HG03439 (cell line): ENCODE measurements around the gene HSPA1B.
"Not testable (repeated sequence)": the region's sequence is repeated elsewhere in the genome, so short reads cannot be mapped to it uniquely, and the experiment has no call there.

Source experiments
- ATAC-seq: cut with Tn5 transposase; IDR thresholded peaks from one replicate; pipeline ENCODE4 v1.9.1; 2021; ENCODE audit warnings: mild to moderate bottlenecking, moderate library complexity; ENCODE audit not compliant: unreplicated experiment

HSPA1B gene

DNA sequence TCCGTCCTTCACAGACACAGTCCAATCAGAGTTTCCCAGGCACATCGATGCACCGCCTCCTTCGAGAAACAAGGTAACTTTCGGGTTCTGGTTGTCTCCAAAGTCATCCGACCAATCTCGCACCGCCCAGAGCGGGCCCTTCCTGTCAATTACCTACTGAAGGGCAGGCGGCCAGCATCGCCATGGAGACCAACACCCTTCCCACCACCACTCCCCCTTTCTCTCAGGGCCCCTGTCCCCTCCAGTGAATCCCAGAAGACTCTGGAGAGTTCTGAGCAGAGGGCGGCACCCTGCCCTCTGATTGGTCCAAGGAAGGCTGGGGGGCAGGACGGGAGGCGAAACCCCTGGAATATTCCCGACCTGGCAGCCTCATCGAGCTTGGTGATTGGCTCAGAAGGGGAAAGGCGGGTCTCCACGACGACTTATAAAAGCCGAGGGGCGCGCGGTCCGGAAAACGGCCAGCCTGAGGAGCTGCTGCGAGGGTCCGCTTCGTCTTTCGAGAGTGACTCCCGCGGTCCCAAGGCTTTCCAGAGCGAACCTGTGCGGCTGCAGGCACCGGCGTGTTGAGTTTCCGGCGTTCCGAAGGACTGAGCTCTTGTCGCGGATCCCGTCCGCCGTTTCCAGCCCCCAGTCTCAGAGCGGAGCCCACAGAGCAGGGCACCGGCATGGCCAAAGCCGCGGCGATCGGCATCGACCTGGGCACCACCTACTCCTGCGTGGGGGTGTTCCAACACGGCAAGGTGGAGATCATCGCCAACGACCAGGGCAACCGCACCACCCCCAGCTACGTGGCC lies at the start of gene HSPA1B:
HSPA1B (plus strand) TSS at position 453 of the 794 bp plus-strand sequence; CDS start at position 666, 213 bp downstream.
- ATAC-seq: peak; percentile 60

DNA sequence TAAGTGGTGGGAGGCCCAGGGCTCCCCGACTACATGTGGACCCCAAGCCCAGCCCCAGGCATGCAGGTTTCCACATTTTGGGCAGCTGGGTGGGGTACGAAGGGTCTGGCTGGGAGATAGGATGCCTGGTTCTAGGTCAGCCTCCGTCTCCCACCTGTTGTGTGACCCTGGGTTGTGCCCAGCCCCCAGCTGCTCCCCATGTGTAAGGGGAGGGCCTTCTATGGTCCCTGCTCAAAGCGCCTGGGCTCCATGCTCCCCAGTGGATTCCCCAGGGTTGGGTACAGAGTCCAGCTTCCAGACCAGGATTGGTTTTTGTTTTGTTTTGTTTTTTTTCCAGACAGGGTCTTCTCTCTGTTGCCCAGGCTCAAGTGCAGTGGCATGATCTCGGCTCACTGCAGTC lies 49.3 kb upstream of the HSPA1B start:
- ATAC-seq: no peak

DNA sequence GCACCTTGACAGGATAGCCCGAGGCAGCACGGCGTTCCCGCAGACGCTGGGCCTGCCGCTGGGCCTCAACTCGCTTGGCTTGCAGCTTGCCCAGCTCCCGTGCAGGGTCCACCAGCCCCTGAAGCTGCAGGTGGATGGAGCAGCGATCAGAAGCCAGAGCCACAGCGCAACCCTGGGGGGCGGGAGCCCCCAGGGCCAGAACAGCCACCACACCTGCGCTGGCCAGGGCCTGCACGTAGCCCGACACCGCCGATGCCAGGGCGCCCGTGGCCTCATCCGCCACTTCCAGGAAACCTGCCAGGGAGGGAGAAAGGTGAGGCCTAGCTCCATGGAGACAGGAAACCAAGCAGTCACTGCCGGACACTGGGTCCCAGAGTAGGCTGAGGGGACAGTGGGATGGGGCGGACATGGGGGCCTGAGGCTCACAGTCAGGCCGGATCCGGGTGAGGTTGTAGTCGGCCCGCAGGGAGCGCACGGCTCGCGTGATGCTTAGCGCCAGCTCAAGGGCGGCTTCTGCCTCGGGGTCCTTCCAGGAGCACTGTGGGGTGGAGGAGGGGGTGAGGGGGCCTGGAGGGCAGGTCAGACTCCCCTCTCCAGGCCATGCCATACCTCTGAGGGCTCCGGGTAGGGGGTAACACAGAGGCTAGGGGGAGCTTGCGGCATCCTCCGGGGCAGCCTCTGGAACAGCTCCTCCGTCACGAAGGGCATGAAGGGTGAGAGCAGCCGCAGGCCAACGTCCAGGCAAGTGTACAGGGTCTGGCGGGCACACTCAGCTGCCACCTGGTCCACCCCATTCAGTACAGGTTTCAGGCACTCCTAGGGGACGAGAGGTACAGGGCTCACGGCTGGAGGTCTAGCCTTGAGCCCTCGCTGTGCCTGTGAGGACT lies 48.3 kb upstream of the HSPA1B start:
- ATAC-seq: no peak

DNA sequence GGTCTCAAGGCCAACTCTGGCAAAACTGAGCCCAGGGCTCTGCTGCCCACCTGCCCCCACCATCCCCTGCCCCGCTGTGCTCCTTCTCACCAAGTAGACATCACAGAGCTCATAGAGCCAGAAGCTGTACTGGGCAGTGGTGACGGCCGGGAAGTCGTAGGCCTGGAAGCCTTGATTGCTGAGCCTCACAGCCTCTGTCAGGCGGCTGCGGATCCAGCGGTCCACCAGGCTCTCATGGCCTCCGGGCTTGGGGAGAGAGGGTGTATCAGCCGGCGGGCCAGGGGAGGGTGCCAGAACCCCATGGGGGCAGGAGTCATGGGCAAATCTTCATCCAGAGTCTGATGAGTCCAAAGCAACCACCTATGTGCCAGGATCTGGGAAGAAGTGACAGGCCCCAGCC lies 47.6 kb upstream of the HSPA1B start:
- ATAC-seq: no peak

DNA sequence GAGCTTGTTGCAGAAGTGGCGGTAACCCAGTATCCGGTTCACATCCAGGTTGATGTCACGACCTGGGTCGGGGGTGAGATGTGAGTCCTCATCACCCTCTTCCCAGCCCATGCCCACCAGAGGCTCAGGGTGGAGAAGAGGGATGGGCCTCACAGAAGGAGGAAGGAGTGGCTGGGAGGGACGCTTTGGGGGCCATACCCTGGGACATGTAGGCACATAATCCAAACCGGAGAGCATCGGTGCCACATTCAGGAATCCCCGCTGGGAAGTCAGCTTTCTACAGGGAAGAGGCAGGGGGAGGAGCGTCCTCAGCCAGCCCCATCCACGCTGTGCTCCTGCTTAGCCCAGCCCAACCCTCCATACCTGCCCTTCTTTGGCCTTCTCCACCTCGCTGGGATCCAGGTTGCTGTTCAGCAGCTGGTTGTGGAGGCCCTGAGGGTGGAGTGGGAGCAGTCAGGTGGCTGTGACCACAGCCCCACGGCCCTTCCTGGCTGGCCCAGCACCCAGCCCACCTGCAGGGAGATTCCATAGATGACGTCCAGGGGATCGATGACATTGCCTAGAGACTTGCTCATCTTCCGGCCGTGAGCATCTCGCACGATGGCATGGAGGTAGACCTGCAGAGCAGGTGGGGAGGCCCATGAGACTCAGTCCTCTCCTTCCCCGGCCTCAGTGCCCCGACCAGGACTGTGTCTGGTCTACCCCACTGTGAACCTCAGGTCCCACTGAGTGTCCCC lies 46.9 kb upstream of the HSPA1B start:
- ATAC-seq: no peak

DNA sequence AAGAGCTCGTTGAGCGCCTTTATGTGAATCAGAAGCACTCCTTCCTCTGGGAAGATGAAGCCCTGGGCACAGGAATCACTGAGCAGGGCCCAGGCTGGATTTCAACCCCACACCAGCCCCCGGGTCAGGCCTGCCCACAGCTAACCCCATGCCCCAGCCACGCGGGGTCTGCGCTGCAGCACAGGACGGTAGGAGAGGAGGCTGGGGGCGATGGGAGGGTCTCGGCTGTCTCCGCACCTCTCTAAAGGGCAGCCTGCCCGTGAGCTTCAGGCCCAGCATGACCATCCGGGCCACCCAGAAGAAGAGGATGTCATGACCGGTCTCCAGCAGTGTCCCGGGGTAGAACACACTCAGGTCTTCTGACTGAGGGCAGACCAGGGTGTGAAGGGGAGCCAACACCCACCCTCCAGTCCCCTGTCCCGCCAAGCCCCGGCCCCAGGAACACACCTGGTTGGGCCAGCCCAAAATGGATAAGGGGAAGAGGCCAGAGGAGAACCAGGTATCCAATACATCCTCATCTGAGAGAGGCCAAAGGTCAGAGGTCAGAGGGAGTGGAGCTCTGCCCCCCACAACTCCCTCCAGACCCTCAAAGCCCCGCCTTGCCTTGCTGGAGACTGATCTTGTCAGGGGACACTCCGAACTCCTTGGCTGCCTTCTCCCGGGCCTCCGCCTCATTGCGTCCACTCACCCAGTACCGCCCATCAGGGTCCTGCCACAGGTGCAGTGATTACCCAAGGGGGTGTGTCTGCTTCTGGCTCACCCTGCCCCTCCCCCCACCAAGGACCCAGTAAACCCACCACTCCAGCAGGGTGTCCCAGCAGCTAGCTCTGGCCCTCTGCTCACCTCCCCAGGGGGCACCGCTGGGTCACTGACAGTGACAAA lies 46.1 kb upstream of the HSPA1B start:
- no peak for ATAC-seq

DNA sequence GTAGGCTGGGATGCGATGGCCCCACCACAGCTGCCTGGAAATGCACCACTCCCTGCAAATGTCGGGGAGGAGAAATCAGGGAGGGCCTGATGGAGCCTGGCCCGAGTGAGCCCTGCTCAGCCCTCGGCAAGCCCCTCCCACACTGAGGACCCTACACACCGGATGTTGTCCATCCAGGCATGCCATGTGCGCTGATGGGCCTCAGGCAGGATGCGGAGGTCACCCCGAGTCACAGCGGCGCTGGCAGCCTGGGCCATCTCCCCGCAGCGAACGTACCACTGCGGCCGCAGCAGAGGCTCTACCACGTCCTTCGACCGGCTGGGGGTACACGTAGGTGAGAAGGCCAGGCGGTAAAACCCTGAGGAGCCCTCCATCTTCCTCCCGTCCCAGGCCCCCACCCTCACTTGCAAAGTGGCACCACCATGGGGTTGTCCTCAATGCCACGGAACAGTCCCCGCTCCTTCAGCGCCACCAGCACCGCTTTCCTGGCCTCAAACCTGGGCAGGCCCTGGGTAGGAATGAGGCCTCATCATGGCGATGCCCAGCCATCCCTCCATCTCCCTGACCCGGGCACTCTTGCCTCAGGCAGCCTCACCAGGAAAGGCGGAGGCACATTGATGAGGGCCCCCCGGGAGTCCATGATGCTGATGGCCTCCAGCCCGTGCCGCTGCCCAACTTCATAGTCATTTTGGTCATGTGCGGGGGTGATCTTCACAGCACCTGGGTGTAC lies 45.2 kb upstream of the HSPA1B start:
- ATAC-seq: no peak

DNA sequence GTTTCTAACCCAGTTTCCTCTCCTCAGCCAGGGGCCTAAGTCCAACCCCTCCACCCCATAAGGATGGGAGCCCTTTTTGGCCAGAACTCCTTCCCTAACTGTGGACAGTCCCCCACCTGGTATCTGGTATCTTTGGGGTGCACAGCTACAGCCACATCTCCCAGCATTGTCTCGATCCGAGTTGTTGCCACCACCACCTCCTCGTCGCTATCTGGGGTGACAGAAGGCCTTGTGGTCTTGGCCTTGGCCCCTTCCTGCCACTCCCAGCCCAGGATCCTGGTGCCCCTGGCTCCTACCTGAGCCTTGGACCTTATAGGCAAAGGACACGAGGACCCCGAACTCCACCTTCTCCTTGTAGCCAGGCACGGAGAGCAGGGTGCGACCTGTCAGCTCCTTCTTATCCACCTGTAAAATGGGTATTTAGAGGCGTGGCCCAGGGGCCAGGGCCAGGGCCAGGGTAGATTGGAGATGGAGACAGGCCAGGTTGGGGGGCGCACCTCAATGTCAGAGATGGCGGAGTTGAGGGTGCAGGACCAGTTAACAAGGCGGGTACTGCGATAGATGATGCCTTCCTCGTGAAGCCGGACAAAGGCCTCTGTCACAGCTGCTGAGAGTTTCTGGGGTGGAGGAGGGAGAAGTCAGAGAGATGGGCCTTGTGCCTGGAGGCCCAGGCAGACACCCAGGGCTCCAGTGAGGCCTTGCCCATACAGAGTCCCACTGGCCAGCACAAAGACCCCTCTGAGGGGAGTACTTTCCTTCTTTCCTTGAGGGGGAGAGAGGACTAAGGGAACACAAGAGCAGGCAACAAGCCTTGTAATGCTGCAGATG lies 43.2 kb upstream of the HSPA1B start:
- no peak for ATAC-seq

DNA sequence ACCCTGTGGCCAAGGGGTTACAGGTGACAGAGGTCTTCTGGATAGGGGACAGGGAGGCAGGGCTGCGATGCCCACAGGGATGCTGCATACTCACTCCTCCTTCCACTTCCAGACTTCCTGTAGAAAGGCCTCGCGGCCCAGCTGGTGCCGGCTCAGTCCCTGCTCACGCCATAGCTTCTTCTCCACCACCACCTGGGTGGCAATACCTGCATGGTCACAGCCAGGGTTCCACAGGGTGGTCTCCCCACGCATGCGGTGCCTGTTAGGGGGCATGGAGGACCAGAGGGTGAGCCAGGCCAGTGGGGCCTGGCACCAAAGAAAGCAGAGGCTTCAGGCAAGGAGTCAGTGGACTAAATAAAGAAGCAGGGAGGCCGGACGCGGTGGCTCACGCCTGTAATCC lies 42.1 kb upstream of the HSPA1B start:
- no peak for ATAC-seq

DNA sequence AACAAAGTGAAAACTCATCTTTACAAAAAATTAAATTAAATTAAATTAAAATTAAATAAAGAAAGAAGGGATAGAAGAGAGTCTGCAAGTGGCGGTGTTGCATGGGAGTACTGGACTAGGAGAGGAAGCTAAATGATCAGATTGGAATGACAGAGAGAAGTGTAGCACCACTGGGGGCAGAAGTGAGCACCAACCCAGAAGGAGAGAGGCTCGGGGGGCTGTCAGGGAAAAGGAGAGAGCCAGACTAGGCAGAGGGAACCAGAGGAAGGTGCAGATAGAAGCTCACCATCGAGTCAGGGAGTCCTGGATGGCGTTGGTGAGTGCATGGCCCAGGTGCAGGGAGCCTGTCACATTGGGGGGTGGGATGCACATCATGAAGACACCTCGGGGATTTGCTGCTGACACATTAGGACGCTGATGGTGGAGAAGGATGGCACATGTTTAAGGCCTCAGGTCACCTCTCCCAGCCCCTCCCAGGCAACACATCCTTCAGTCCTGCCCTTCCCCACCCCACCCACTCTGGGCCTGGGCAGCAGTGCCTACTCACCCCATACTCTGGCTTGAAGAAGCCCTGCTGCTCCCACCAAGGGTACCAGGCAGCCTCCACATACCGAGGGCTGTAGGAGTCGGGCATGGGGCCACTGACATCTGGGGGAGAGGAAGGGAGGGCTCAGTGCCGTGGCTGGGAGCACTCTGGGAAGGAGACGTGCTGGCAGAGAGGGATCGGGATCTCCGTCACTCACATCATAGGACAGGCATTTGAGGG lies 36.0 kb upstream of the HSPA1B start:
- no peak for ATAC-seq

DNA sequence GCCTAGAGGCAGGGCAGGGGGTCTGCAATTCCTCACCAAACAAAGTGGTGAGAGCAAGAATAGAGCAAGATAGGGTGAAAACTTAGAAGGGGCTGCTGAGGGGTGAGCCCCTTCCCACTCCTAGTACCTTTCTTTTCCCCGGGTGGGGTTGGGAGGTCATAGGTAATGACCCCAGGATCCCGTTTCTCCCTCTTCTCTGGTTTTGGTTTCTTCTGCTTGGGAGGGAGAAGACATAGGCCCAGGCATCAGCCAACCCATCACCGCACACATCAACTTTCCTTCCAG lies 35.5 kb upstream of the HSPA1B start:
- no peak for ATAC-seq

DNA sequence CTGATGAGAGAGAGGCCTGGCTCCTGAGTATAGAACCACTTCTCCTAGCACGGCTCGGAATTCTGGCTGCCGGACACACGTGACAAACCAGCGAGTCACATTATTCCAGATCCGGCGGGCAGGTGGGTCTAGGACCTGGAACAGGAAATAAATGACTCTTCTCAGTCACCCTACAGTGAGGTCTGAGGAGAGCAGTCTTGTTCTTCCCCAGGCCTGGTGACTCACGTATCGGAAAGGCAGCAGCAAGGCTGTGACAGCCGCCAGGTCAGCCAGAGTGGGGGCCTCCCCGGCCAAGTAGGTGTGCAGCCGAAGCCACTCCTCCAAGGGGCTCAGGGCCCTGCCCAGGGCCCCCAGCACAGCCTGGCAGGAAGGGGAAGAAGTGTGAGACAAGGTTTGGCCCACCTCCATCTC lies 34.8 kb upstream of the HSPA1B start:
- no peak for ATAC-seq

DNA sequence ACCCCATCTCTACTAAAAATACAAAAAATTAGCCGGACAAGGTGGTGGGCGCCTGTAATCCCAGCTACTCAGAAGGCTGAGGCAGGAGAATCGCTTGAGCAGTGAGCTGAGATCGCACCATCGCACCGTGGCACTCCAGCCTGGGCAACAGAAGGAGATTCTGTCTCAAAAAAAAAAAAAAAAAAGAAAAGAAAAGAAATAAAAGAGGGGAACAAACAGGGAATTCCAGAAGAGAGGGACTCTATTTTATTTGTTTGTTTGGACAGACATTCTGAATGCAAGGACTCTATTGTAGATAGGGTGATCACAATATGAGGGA lies 33.7 kb upstream of the HSPA1B start:
- not testable (repeated sequence) for ATAC-seq

DNA sequence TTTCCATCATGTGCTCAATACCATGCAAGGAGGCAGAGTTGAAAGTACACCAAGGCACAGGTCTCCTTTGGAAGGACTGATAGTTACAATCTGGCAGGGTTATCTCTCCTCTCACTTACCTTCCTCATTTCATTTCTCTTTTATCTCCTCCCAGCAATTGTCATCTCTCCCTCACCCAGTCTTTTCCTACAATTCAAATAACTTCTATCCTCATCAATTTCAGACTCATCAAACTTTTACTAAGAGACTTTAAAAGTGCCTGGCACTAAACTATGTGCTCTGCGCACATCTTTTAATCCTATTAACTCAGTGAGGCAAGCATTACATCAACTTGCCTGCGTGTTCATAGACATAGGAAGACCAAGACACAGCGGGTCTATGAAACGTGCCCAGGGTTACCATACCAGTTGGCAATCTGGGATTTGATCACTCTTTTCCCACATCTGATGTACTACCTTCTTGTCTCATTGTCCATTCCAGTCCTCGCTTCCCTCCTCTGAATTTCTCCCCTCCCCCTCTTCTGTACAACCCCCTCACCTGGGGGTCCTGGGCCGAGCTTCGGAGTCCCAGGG lies 33.2 kb upstream of the HSPA1B start:
- ATAC-seq: no peak

DNA sequence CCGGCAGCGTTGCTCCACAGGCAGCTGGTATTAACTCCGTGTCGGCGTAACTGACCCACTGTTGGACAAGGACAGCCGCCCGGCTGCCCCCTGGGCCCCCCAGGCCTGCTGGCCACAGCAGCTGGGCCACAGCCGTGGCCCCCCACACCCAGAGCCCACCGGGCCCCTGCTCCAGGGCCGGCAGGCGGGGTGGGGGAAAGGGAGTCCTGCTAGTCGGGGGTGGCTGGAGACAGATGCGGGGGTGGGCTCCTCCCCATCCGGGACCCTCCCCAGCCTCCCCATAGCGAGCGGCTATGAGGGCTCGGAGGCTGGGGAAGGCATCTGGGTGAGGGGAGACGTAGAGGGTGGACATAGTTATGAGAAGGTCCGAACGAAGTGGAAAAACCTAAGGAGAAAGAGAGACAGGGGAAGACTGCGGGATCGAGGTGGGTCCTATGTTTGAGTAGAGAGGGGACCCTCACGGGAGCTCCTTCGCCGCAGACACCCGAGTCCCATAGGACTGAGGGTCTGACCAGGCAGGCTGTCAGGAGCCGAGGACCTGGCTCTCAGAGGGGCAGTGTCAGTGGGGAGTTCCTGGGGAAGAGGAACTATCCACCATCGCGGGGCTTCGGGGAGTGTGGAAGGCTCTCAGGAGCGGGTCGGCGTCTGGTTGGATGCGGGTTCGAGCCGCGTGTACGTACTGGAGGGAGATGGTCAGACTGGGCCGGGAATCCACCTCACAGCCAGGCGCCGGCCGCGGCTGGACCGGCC lies 32.5 kb upstream of the HSPA1B start:
- ATAC-seq: peak; percentile 8

DNA sequence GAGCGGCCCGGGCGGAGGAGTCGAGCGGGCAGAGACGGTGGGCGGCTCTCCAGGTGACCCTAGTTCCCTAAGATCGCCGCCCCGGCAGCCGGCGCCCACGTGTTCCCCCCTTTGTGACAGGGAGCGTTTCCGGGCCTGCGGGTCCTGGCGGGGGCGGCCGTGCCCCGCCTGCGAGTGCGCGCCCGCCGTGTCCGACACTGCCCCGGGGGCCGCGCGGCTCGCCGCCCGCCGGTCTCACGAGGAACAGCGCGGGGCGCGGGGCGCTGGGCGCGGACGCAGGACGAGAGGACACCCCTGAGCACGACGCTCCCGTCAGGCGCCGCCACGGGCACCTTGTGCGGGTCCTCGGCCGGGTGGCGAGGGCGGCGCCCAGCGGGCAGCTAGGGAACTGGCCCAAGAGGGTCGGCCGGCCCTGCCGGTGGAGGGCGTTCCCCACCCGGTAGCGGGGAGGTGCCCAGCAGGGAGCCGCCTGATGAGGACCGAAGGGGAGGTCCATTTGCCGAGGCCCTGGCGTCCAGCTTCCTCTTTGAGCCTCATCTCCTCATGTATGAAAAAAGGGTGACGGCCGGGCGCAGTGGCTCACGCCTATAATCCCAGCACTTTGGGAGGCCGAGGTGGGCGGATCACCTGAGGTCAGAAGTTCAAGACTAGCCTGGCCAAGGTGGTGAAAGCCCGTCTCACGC lies 31.8 kb upstream of the HSPA1B start, which contains the start of gene VARS1:
VARS1 (minus strand) TSS at position 137 of the 683 bp plus-strand sequence. CDS start 535 bp downstream, outside the sequence.
- ATAC-seq: peak; percentile 72

DNA sequence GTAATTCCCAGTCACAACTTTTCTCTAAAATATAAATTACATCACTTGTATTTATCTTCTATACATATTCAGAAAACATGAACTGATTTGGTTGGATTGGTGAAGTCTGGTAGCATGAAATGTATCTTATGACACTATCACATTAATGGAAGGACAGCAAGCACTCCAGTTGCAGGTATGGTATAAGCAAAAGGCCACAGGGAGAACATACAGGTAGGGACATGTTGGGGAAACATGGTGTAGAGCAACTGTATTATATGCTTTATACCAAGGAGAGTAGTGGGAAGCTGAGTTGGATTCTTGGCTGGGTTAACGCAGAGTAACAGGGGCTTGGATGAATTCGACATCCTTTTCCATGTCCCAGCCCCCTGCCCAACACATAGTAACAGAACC lies 30.5 kb upstream of the HSPA1B start:
- no peak for ATAC-seq
